GM12865 (cell line): ENCODE results near the gene PPP1R14C.

Experiments
- DNase-seq: peaks from one replicate; pipeline ENCODE4 v3.0.0; 2010; ENCODE audit warnings: low read depth
- H3K4me3 ChIP-seq: 2 replicates; pipeline ENCODE4 v1.5.1; 2011; ENCODE audit warnings: mild to moderate bottlenecking, low read depth, low read length, control low read depth
- CTCF ChIP-seq: IDR thresholded peaks from 2 replicates; pipeline ENCODE4 v1.5.1; 2011; ENCODE audit warnings: low read length, control low read depth, low read depth, inconsistent platforms; ENCODE audit not compliant: insufficient read depth; ENCODE audit errors: missing control alignments

Gene PPP1R14C

GRCh38 chr6:150297327-150298029 lies 154.6 kb downstream of the PPP1R14C start:
- H3K4me3 ChIP-seq: no peak overlapping the region
- no peak for TF ChIP-seq CTCF
- DNase-seq: no peak

GRCh38 chr6:150298030-150298380 lies 155.2 kb downstream of the PPP1R14C start:
- DNase-seq: no peak
- no peak for TF ChIP-seq CTCF

GRCh38 chr6:150298676-150299075 lies 155.8 kb downstream of the PPP1R14C start:
- no peak overlapping the region for H3K4me3 ChIP-seq
- no peak for TF ChIP-seq CTCF
- no peak for DNase-seq

More at GRCh38 chr6:150298030-150298380, 155.2 kb downstream of the PPP1R14C start:
- no peak overlapping the region for H3K4me3 ChIP-seq
